ENCODE results near the gene SPDYE4.

Gene SPDYE4

GRCh38 chr17:8736796-8737195, 21.6 kb downstream of the SPDYE4 start:
- DNase-seq: no peak

DNA sequence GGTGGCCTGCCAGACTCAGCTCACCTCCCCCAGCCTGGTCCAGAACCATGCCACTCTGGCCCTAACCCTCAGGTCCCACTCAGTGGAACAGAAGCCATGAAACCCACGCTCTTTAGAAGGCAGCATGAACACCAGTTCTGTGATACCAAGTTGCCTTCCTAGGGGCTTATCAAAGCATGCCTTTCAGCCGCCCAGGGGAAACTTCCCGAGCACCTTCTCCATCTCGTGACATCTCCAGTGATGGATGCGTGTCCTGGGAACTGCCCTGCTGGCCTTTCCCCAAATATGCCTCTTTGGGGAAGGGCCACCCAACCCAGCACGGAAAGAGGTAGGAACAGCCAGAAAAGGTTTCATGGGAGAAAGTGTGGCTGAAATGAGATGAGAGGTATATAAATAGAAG, 22.0 kb downstream of the SPDYE4 start:
- no peak for DNase-seq

DNA sequence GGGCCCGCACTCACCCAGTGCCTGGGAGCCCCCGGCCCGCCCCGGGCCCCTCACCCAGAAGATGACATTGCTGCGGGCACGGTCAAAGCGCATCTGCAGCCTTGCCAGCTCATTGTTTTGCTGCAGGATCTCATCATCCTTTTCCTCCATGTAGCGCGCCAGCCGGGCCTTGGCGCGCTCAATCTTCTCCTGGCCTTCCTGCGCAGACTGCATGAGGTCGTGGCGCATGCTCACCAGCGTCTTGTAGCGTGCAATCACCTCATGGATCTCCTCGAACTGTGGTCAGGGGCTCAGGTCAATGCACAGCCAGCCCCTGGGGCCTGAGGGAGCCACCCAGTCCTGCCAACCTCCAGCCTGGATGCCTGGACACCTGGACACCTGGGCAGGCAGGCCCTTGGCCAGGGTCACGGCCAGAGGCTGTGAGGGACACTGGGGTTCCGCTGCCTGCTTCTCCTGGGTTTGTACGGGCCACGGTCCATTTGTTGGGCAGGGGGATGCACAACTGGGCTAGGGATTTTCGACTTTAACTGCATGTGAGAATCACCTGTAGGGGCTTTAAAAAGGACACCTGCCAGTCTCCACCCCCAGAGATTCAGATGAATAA, 22.9 kb downstream of the SPDYE4 start:
- DNase-seq: no peak

GRCh38 chr17:8734876-8735275, 23.5 kb downstream of the SPDYE4 start:
- DNase-seq: no peak

DNA sequence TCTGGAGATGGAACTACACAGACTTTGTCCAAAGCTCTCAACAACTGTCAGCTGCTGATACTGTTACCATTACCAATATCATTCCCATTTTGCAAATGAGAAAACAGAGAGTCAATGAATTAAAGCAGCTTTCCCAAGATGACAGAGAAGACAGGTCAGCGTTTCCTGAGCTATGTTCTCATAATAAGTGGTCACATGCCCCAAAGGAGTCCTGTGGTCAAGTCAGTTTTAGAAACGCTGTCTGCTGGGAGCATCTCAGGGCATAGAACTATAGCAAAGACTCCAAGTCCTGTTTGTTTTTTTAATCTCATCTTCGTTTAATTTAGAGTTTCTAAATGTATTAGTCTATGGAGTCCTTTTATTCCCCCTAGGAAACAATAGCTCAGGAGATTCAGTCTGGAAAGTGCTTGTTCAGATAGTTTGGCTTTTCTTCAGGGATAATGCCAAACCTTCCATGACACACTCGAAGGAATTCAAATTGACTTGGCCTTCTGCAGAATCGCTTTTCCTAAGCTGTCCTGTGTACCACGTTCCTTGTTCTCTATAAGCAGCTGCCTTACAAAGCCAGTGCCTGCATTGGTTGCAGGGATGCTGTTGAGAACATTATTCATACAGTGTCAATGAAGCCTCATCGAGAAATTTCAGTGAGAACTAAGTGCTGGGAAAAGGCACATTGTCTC, 25.8 kb downstream of the SPDYE4 start:
- DNase-seq: no peak

DNA sequence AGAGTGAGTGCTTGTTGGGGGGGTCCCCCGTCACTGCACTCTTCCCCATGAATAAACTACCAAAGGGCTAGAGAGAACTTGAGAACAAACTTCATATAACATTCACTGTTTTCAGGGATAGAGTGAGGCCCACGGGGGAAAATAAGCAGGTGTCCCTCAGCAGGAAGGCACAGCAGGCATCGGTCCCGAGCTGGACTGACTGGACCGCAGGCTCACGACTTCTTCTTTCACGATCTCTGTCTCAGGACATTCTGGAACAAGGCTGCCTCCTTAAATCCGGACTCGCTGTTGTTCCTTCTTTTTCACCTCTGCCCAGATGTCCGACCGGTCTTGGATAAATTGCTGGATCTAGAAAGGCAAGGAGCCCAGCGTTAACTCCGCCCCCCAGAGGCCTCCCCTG, 28.5 kb downstream of the SPDYE4 start:
- no peak for DNase-seq

DNA sequence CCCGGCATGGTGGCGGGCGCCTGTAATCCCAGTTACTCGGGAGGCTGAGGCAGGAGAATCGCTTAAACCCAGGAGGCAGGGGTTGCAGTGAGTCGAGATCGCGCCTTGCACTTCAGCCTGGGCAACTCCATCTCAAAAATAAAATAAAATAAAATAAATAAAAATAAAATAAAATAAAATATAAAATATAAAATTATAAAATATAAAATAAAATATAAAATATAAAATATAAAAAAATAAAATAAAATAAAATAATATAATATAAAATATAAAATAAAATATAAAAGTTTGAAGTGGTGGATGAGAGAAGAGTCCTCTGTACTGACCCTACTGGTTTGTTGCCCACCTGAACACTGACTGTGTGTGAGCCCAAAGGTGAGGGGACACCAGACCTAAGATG, 28.9 kb downstream of the SPDYE4 start:
- no peak for DNase-seq

DNA sequence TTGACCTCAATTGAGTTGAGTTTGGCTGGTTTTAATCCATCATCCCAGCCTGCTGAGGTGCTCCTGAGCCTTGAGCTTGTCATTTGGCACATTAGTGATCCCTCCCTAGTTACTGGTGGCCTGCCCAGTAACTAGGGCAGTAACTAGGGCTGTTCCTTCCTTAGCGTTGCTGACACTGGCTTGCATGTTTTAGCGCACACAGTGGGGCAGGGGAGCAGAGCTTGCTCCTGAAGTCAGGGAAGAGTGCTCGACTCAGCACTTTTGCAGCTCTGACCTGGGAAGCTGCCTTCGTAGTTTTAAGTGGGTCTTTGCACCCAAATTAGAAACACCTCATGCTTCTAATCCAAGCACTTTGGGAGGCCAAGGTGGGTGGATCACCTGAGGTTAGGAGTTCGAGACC, 29.4 kb downstream of the SPDYE4 start:
- no peak for DNase-seq

- no peak for DNase-seq
Measured at GRCh38 chr17:8728251-8728938, 30.0 kb downstream of the SPDYE4 start.

GRCh38 chr17:8726941-8727555, 31.3 kb downstream of the SPDYE4 start:
- DNase-seq: no peak

DNA sequence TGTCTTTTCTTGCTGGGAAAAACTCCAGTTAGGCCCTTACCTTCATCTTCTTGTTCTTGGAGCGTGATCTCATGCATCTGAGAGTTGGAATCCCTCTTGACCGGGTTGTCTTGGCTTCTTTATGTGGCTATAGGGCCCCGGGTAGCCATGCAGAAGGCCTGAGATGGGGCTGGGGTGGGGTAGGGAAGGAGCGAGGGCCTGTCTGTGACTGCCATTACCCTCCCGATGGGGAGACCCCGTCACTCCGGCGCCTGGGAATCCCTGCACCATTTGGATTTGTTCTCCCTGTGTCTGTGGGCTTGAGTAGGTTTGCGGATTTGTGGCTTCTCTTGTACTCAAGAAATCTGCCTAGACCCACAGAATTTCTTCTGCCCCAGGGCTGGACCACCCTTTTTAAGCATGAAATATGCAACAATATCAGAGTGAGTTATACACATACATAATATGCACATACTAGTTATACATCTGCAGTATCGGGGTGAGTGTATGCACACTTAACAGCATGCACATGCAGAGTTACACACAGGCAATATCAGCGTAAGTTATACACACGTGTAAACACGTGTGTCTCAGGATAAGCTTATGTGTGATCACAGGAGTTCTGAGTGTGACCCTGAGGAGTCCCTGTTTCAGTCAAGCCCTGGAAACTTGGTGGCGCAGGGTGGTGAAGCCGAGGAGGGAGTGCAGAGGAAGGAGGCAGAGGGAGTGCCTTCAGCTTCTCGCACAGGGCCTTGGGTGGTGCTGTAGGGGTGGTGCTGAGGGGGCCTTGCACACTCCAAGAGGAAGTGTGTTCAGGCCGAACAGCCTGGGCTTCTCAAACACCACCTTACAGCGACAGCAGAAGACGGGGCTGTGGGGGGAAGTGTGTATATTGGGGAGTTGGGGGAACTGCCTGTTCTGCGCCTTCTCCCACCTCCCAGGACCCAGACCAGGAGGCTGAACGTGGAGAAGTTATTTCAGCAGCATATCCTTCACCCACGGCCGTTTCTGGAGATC, 32.2 kb downstream of the SPDYE4 start:
- DNase-seq: no peak

GRCh38 chr17:8724451-8724850, 33.9 kb downstream of the SPDYE4 start:
- no peak for DNase-seq

DNA sequence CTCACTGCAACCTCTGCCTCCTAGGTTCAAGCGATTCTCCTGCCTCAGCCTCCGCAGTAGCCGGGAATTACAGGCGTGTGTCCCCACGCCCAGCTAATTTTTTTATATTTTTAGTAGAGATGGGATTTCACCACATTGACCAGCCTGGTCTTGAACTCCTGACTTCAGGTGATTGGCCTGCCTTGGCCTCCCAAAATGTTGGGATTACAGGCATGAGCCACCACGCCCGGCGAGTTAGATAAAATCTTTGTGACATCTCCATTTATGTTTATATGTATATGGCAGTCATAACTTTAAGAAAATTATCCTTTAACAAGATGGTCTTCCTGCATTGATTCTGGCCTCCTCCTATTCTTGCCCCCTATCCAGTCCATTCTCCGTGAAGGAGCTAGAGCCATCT, 37.8 kb downstream of the SPDYE4 start:
- DNase-seq: no peak

- DNase-seq: no peak
Measured at GRCh38 chr17:8719291-8720246, 38.8 kb downstream of the SPDYE4 start.

DNA sequence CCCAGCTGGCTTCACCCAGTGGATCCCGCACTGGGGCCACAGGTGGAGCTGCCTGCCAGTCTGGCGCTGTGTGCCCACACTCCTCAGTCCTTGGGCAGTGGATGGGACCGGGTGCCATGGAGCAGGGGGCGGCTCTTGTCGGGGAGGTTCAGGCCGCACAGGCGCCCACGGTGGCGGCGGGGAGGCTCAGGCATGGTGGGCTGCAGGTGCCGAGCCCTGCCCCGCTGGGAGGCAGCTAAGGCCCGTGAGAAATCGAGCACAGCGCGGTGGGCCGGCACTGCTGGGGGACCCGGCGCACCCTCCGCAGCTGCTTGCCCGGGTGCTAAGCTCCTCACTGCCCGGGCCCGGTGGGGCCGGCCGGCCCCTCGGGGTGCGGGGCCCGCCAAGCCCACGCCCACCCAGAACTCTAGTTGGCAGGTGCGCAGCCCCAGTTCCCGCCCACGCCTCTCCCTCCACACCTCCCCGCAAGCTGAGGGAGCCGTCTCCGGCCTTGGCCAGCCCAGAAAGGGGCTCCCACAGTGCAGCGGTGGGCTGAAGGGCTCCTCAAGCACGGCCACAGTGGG, 40.3 kb downstream of the SPDYE4 start:
- no peak for DNase-seq

DNA sequence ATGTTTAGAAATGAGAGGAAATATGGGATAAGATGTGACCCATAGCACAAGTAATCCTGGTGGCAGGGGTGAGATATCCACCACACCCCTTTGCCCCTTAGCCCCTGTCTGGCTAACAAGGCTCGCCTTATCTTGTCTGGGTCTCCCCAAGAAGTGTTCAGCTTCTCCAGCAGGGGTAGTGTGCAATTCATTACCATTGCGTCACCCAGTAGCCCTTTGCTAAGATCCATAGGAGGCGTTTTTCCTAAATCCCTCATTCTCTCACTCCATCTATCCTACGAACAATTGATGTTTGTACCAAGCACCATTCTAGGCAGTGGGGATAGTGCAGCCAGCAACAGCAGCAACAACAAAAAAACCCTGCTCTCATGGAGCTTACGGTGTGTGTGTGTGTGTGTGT, 44.5 kb downstream of the SPDYE4 start:
- DNase-seq: no peak

DNA sequence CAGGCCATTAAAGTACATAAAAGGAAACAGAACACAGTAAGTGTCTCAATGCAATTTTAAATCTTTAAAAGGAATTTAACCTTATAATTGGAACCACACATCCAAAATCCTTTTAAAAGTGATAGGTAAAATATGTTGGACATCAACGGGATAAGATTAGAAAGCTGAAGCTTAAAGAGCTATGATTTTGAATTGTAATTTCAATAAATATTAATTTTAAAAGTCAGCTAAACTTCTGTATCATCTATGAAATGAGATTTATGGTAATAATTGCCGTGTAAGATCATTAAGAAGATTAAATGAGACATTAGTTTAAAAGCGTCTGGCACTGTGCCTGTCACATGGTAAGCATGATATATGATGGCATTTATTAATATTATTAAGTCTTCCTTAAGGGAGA, 45.0 kb downstream of the SPDYE4 start:
- DNase-seq: no peak

GRCh38 chr17:8712698-8713097, 45.6 kb downstream of the SPDYE4 start:
- no peak for DNase-seq

- DNase-seq: no peak
Measured at GRCh38 chr17:8711291-8711690, 47.1 kb downstream of the SPDYE4 start.

GRCh38 chr17:8710813-8711212, 47.5 kb downstream of the SPDYE4 start:
- no peak for DNase-seq

GRCh38 chr17:8709006-8709405, 49.3 kb downstream of the SPDYE4 start:
- peak; percentile 40 for DNase-seq

Measured in GF-D8 (cell line).